ENCODE results near the gene ARHGAP1. TPM values are rescaled to one million over a fixed set of nuclear protein-coding genes. Genes with fewer than 3 reads are reported as not detected.

The ARHGAP1 gene
- total and polyA plus RNA-seq, 2 donors, result 9.0 to 24.9 TPM

DNA sequence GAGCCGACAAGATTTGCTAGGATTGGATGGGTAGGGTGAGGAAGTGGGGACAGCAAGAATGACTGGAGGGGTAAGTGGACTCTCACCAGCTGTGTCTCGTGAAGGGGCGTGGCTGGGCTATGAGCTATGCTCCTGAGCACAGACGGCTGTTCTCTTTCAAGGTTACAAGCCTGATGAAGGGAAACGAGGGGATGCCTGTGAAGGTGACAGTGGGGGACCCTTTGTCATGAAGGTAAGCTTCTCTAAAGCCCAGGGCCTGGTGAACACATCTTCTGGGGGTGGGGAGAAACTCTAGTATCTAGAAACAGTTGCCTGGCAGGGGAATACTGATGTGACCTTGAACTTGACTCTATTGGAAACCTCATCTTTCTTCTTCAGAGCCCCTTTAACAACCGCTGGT lies 38.5 kb upstream of the ARHGAP1 start:
- Histone ChIP-seq H3K27me3 (ENCODE audit: control insufficient read depth in 2 of 2, insufficient read depth in 1 of 2, low read length in 1 of 2) (no peaks in the 10 kb centered on the region), H3K4me3 (ENCODE audit: low read length in 2 of 2) (no peak overlapping the region), H3K9me3 (ENCODE audit: control insufficient read depth in 2 of 2, insufficient read depth in 1 of 2, low read length in 1 of 2) (no peaks in the 10 kb centered on the region), H3K4me1 (ENCODE audit: control insufficient read depth in 2 of 2, insufficient read depth in 2 of 2, low read length in 2 of 2) (no peaks in the 10 kb centered on the region), H3K36me3 (ENCODE audit: control insufficient read depth in 2 of 2, insufficient read depth in 2 of 2, low read length in 1 of 2) (peaks cover 29% of the 10 kb centered on the region in 2 donors), H3K27ac (ENCODE audit: low read depth in 1 of 2, low read length in 1 of 2) (no peak overlapping the region)
- DNase-seq (ENCODE audit: low read depth in 6 of 9, low spot score in 9 of 9), result no peak
- WGBS, result 96% methylated on average over 6 of the region's 6 CpGs

DNA sequence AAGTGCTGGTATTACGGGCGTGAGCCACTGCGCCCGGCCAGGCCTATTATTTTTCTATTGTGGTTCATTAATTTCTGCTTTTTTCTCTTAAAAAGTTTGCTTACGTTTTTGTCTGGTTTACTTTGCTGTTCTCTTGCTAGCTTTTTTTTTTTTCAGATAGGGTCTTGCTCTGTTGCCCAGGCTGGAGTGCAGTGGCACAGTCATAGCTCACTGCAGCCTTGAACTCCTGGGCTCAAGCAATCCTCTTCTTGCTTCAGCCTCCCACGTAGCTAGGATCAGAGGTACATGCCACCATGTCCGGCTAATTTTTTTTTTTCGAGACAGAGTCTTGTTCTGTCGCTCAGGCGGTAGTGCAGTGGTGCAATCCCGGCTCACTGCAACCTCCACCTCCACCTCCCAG lies 37.3 kb upstream of the ARHGAP1 start:
- no peaks in the 10 kb centered on the region for H3K4me1 ChIP-seq (ENCODE audit: control insufficient read depth in 2 of 2, insufficient read depth in 2 of 2, low read length in 2 of 2)
- H3K4me3 ChIP-seq (ENCODE audit: low read length in 2 of 2), result no peak overlapping the region
- DNase-seq (ENCODE audit: low read depth in 6 of 9, low spot score in 9 of 9), result no peak
- H3K27me3 ChIP-seq (ENCODE audit: control insufficient read depth in 2 of 2, insufficient read depth in 1 of 2, low read length in 1 of 2), result no peaks in the 10 kb centered on the region
- no peak overlapping the region for H3K27ac ChIP-seq (ENCODE audit: low read depth in 1 of 2, low read length in 1 of 2)
- H3K9me3 ChIP-seq (ENCODE audit: control insufficient read depth in 2 of 2, insufficient read depth in 1 of 2, low read length in 1 of 2), result no peaks in the 10 kb centered on the region
- 97% methylated on average over 11 of the region's 11 CpGs for WGBS
- peaks cover 17 to 18% of the 10 kb centered on the region in 2 donors for H3K36me3 ChIP-seq (ENCODE audit: control insufficient read depth in 2 of 2, insufficient read depth in 2 of 2, low read length in 1 of 2)

DNA sequence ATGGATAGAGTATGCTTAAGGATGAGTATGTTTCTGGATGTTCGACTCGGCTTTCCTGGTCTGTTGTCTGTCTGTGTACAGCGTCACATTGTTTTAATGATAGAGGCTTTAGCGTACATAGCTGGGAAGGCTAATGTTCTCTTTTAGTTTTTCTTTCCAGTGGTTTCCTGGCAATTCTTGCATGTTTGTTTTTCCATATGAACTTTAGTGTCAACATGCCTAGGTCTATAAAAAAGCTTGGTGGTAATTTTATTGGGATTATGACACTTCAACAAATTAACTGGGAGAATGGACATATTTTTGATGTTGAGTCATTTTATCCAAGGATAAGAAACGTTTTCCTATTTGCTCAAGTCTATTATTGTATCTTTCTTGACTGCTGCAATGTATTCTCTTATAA lies 36.2 kb upstream of the ARHGAP1 start:
- H3K4me3 ChIP-seq (ENCODE audit: low read length in 2 of 2), result no peak overlapping the region
- no peaks in the 10 kb centered on the region for H3K4me1 ChIP-seq (ENCODE audit: control insufficient read depth in 2 of 2, insufficient read depth in 2 of 2, low read length in 2 of 2)
- WGBS, result 81% methylated on average over 5 of the region's 5 CpGs
- H3K27ac ChIP-seq (ENCODE audit: low read depth in 1 of 2, low read length in 1 of 2), result no peak overlapping the region
- no peaks in the 10 kb centered on the region for H3K27me3 ChIP-seq (ENCODE audit: control insufficient read depth in 2 of 2, insufficient read depth in 1 of 2, low read length in 1 of 2)
- DNase-seq (ENCODE audit: low read depth in 6 of 9, low spot score in 9 of 9), result no peak
- peaks cover 7 to 8% of the 10 kb centered on the region in 2 donors for H3K36me3 ChIP-seq (ENCODE audit: control insufficient read depth in 2 of 2, insufficient read depth in 2 of 2, low read length in 1 of 2)
- no peaks in the 10 kb centered on the region for H3K9me3 ChIP-seq (ENCODE audit: control insufficient read depth in 2 of 2, insufficient read depth in 1 of 2, low read length in 1 of 2)

GRCh38 chr11:46736146-46736545 lies 35.7 kb upstream of the ARHGAP1 start:
- no peaks in the 10 kb centered on the region for H3K27me3 ChIP-seq (ENCODE audit: control insufficient read depth in 2 of 2, insufficient read depth in 1 of 2, low read length in 1 of 2)
- H3K4me1 ChIP-seq (ENCODE audit: control insufficient read depth in 2 of 2, insufficient read depth in 2 of 2, low read length in 2 of 2), result no peaks in the 10 kb centered on the region
- 97% methylated on average over 7 of the region's 7 CpGs for WGBS

GRCh38 chr11:46733234-46733633 lies 32.8 kb upstream of the ARHGAP1 start:
- H3K27me3 ChIP-seq (ENCODE audit: control insufficient read depth in 2 of 2, insufficient read depth in 1 of 2, low read length in 1 of 2), result no peaks in the 10 kb centered on the region
- H3K4me1 ChIP-seq (ENCODE audit: control insufficient read depth in 2 of 2, insufficient read depth in 2 of 2, low read length in 2 of 2), result no peaks in the 10 kb centered on the region
- H3K4me3 ChIP-seq (ENCODE audit: low read length in 2 of 2), result no peak overlapping the region
- H3K27ac ChIP-seq (ENCODE audit: low read depth in 1 of 2, low read length in 1 of 2), result no peak overlapping the region
- no peaks in the 10 kb centered on the region for H3K36me3 ChIP-seq (ENCODE audit: control insufficient read depth in 2 of 2, insufficient read depth in 2 of 2, low read length in 1 of 2)
- H3K9me3 ChIP-seq (ENCODE audit: control insufficient read depth in 2 of 2, insufficient read depth in 1 of 2, low read length in 1 of 2), result no peaks in the 10 kb centered on the region
- DNase-seq (ENCODE audit: low read depth in 6 of 9, low spot score in 9 of 9), result no peak
- 96% methylated on average over 1 of the region's 1 CpG for WGBS

More at GRCh38 chr11:46736146-46736545, 35.7 kb upstream of the ARHGAP1 start:
- DNase-seq (ENCODE audit: low read depth in 6 of 9, low spot score in 9 of 9), result no peak
- Histone ChIP-seq H3K36me3 (ENCODE audit: control insufficient read depth in 2 of 2, insufficient read depth in 2 of 2, low read length in 1 of 2) (peaks cover 3 to 4% of the 10 kb centered on the region in 2 donors), H3K4me3 (ENCODE audit: low read length in 2 of 2) (no peak overlapping the region), H3K9me3 (ENCODE audit: control insufficient read depth in 2 of 2, insufficient read depth in 1 of 2, low read length in 1 of 2) (no peaks in the 10 kb centered on the region), H3K27ac (ENCODE audit: low read depth in 1 of 2, low read length in 1 of 2) (no peak overlapping the region)

- Histone ChIP-seq H3K9me3 (ENCODE audit: control insufficient read depth in 2 of 2, insufficient read depth in 1 of 2, low read length in 1 of 2) (no peaks in the 10 kb centered on the region), H3K4me1 (ENCODE audit: control insufficient read depth in 2 of 2, insufficient read depth in 2 of 2, low read length in 2 of 2) (no peaks in the 10 kb centered on the region), H3K4me3 (ENCODE audit: low read length in 2 of 2) (no peak overlapping the region), H3K27ac (ENCODE audit: low read depth in 1 of 2, low read length in 1 of 2) (no peak overlapping the region), H3K36me3 (ENCODE audit: control insufficient read depth in 2 of 2, insufficient read depth in 2 of 2, low read length in 1 of 2) (no peaks in the 10 kb centered on the region), H3K27me3 (ENCODE audit: control insufficient read depth in 2 of 2, insufficient read depth in 1 of 2, low read length in 1 of 2) (no peaks in the 10 kb centered on the region)
- no peak for DNase-seq (ENCODE audit: low read depth in 6 of 9, low spot score in 9 of 9)
- WGBS, result 95% methylated on average over 4 of the region's 4 CpGs
Observed at GRCh38 chr11:46731545-46731944, 31.1 kb upstream of the ARHGAP1 start.

- Histone ChIP-seq H3K4me1 (ENCODE audit: control insufficient read depth in 2 of 2, insufficient read depth in 2 of 2, low read length in 2 of 2) (no peaks in the 10 kb centered on the region), H3K27ac (ENCODE audit: low read depth in 1 of 2, low read length in 1 of 2) (no peak overlapping the region), H3K27me3 (ENCODE audit: control insufficient read depth in 2 of 2, insufficient read depth in 1 of 2, low read length in 1 of 2) (no peaks in the 10 kb centered on the region), H3K4me3 (ENCODE audit: low read length in 2 of 2) (no peak overlapping the region), H3K9me3 (ENCODE audit: control insufficient read depth in 2 of 2, insufficient read depth in 1 of 2, low read length in 1 of 2) (no peaks in the 10 kb centered on the region), H3K36me3 (ENCODE audit: control insufficient read depth in 2 of 2, insufficient read depth in 2 of 2, low read length in 1 of 2) (no peaks in the 10 kb centered on the region)
- no peak for DNase-seq (ENCODE audit: low read depth in 6 of 9, low spot score in 9 of 9)
- WGBS, result 95% methylated on average over 24 of the region's 24 CpGs
Observed at GRCh38 chr11:46729110-46730027, 28.9 kb upstream of the ARHGAP1 start.

GRCh38 chr11:46728659-46729040 lies 28.2 kb upstream of the ARHGAP1 start:
- 96% methylated on average over 9 of the region's 9 CpGs for whole genome bisulfite sequencing
- no peak for DNase-seq (ENCODE audit: low read depth in 6 of 9, low spot score in 9 of 9)
- Histone ChIP-seq H3K27me3 (ENCODE audit: control insufficient read depth in 2 of 2, insufficient read depth in 1 of 2, low read length in 1 of 2) (no peaks in the 10 kb centered on the region), H3K4me3 (ENCODE audit: low read length in 2 of 2) (no peak overlapping the region), H3K36me3 (ENCODE audit: control insufficient read depth in 2 of 2, insufficient read depth in 2 of 2, low read length in 1 of 2) (no peaks in the 10 kb centered on the region), H3K27ac (ENCODE audit: low read depth in 1 of 2, low read length in 1 of 2) (no peak overlapping the region), H3K4me1 (ENCODE audit: control insufficient read depth in 2 of 2, insufficient read depth in 2 of 2, low read length in 2 of 2) (no peaks in the 10 kb centered on the region), H3K9me3 (ENCODE audit: control insufficient read depth in 2 of 2, insufficient read depth in 1 of 2, low read length in 1 of 2) (no peaks in the 10 kb centered on the region)

DNA sequence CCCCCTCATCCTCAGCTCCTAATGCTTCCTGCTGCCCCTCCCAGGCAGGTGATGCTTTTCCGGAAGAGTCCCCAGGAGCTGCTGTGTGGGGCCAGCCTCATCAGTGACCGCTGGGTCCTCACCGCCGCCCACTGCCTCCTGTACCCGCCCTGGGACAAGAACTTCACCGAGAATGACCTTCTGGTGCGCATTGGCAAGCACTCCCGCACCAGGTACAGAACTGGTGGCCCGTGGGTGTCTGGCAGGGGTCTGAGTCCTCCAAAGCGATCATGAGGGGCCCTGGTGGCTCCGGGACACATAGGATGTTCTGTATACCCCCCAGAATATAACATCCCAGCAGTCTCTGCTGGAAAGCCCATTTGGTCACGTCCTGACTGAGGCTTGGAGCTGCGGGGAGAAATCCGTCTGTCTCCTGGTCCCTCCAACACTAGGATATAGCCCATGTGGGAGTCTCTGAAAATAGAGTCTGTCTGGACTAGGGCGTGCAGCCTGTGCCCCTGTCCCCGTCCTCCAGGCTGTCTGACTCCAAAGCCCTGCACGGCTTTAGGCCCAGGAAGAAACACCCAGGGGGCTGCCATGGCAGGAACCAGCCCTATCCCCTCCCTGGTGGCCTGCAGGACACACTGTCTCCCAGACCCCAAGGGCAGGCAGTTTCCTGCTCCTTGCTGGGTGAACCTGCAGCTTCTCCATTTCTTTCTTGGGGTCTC lies 27.7 kb upstream of the ARHGAP1 start:
- no peak overlapping the region for H3K27ac ChIP-seq (ENCODE audit: low read depth in 1 of 2, low read length in 1 of 2)
- no peaks in the 10 kb centered on the region for H3K4me1 ChIP-seq (ENCODE audit: control insufficient read depth in 2 of 2, insufficient read depth in 2 of 2, low read length in 2 of 2)
- H3K9me3 ChIP-seq (ENCODE audit: control insufficient read depth in 2 of 2, insufficient read depth in 1 of 2, low read length in 1 of 2), result no peaks in the 10 kb centered on the region
- no peaks in the 10 kb centered on the region for H3K36me3 ChIP-seq (ENCODE audit: control insufficient read depth in 2 of 2, insufficient read depth in 2 of 2, low read length in 1 of 2)
- 96% methylated on average over 17 of the region's 17 CpGs for WGBS
- no peak for DNase-seq (ENCODE audit: low read depth in 6 of 9, low spot score in 9 of 9)
- no peak overlapping the region for H3K4me3 ChIP-seq (ENCODE audit: low read length in 2 of 2)
- H3K27me3 ChIP-seq (ENCODE audit: control insufficient read depth in 2 of 2, insufficient read depth in 1 of 2, low read length in 1 of 2), result no peaks in the 10 kb centered on the region
